ENCODE data around the gene CCDC15. TPM values are rescaled to one million over a fixed set of nuclear protein-coding genes. Genes with fewer than 3 reads are reported as not detected.
A peak's percentile ranks its signal among the peaks of the same experiment; 100 is the strongest.

The CCDC15 gene
- total and polyA plus RNA-seq, 2 of the 13 experiments (the other 11 are each of a cell fraction or from before 2014, with no cell fraction given): 2.2 to 4.6 TPM

- ChIA-PET POLR2A (interaction anchor here (1.4 kb wide), 1 partner anchor 37 kb away, joined by 3 read pairs; the partner anchor contains the start of gene CCDC15), CTCF (ENCODE audit: low intra/inter-chr PET ratio, low total read pairs) (no interaction called here)
- H3K79me2 ChIP-seq (ENCODE audit: insufficient read depth, low read length): no peaks in the 10 kb centered on the region
- H3K36me3 ChIP-seq (replicated peaks in 1 of 2; ENCODE audit: control insufficient read depth in 1 of 2, insufficient read depth in 2 of 2, low read length in 2 of 2): peaks cover 1 to 10% of the 10 kb centered on the region in 2 experiments
- H2AFZ ChIP-seq (ENCODE audit: low read length): no peak overlapping the region
- WGBS (ENCODE audit: low lambda C conversion rate): 90% methylated on average over 6 of the region's 6 CpGs
- no TSS peak for BruUV-seq (replicated peaks)
- in situ Hi-C loops (cut with HindIII; ENCODE audit: extremely low pct_ligation_motif_present, low pct_unique_long_range_greater_than_20kb): no loop called here
- H3K27me3 ChIP-seq (ENCODE audit: control insufficient read depth in 1 of 2, insufficient read depth in 2 of 2, low read length in 2 of 2): no peaks in the 10 kb centered on the region
- no peak overlapping the region for H3K9ac ChIP-seq (ENCODE audit: insufficient read depth, low read depth, low read length)
- peaks cover 7% of the 10 kb centered on the region for H3K9me3 ChIP-seq (ENCODE audit: low read length)
- FAIRE-seq: no peak
- H4K20me1 ChIP-seq (ENCODE audit: insufficient read depth, low read length): no peaks in the 10 kb centered on the region
- H3K4me3 ChIP-seq (replicated peaks in 1 of 3; ENCODE audit: insufficient read depth in 1 of 3, low read depth in 2 of 3, low read length in 3 of 3): no peak overlapping the region
- H3K4me1 ChIP-seq (ENCODE audit: insufficient read depth, low read length): peaks cover 19% of the 10 kb centered on the region
- no peak overlapping the region for H3K4me2 ChIP-seq (ENCODE audit: low read depth, low read length)
- DNase-seq (ENCODE audit: low spot score): peak; percentile 16
- no peak overlapping the region for H3K27ac ChIP-seq (ENCODE audit: extremely low read length, insufficient read depth, low read length)
- intact Hi-C loops (cut with micrococcal nuclease; ENCODE audit: unreplicated experiment): no loop called here
- ATAC-seq: peak; percentile 66
- peak; percentile 87 for TF ChIP-seq CEBPG (CRISPR knock-in tag; IDR thresholded peaks at IDR 0.05)
- TF ChIP-seq JDP2 (CRISPR knock-in tag; IDR thresholded peaks at IDR 0.05; ENCODE audit: borderline replicate concordance): no peak
- no peak for TF ChIP-seq ZNF577 (CRISPR knock-in tag; IDR thresholded peaks at IDR 0.05; ENCODE audit: borderline replicate concordance, low read depth)
- no peak for TF ChIP-seq JUN (CRISPR knock-in tag; IDR thresholded peaks at IDR 0.05)
- TF ChIP-seq ZNF451 (CRISPR knock-in tag; IDR thresholded peaks at IDR 0.05): no peak
- no peak for TF ChIP-seq FOXA1 (IDR thresholded peaks at IDR 0.05)
- TF ChIP-seq FOXA1 (CRISPR knock-in tag; IDR thresholded peaks at IDR 0.05): peak; percentile 52; the same call in 1 of the 2 replicates
- no peak for TF ChIP-seq SIX4 (CRISPR knock-in tag; IDR thresholded peaks at IDR 0.05)
- no peak for TF ChIP-seq PAXIP1 (CRISPR knock-in tag; conservative IDR thresholded peaks at IDR 0.05)
- no peak for TF ChIP-seq ZFP36L1 (CRISPR knock-in tag; IDR thresholded peaks at IDR 0.05)
- peak; percentile 44; the same call in 1 of the 2 replicates for TF ChIP-seq POLR2G (IDR thresholded peaks at IDR 0.05; ENCODE audit: low read depth, low read length)
- no peak for TF ChIP-seq HOXA7 (CRISPR knock-in tag; IDR thresholded peaks at IDR 0.05)
- TF ChIP-seq ZNF644 (CRISPR knock-in tag; IDR thresholded peaks at IDR 0.05; ENCODE audit: low read depth): peak; percentile 63
- TF ChIP-seq ATF3 (CRISPR knock-in tag; IDR thresholded peaks at IDR 0.05): peak; percentile 73
- no peak for TF ChIP-seq HDAC6 (IDR thresholded peaks at IDR 0.05; ENCODE audit: low read depth, low read length)
- TF ChIP-seq ZNF563 (CRISPR knock-in tag; IDR thresholded peaks at IDR 0.05): peak; percentile 90; the same call in 1 of the 2 replicates
- no peak for TF ChIP-seq ZNF678 (CRISPR knock-in tag; IDR thresholded peaks at IDR 0.05)
- no peak for TF ChIP-seq PBX3 (CRISPR knock-in tag; IDR thresholded peaks at IDR 0.05; ENCODE audit: borderline replicate concordance)
- TF ChIP-seq MEIS1 (CRISPR knock-in tag; IDR thresholded peaks at IDR 0.05; ENCODE audit: borderline replicate concordance): no peak
- TF ChIP-seq DPF2 (CRISPR knock-in tag; IDR thresholded peaks at IDR 0.05; ENCODE audit: borderline replicate concordance, low read depth): no peak
- no peak for TF ChIP-seq CREM (IDR thresholded peaks at IDR 0.05)
- no peak for TF ChIP-seq CREM (CRISPR knock-in tag; IDR thresholded peaks at IDR 0.05)
- 0 out of 2 replicates have a peak, but pooled peaks have one; percentile 11 for TF ChIP-seq ZC3H13 (CRISPR knock-in tag; IDR thresholded peaks at IDR 0.05)
- TF ChIP-seq FOXA3 (CRISPR knock-in tag; IDR thresholded peaks at IDR 0.05): peak; percentile 57
Measured at GRCh38 chr11:124917115-124917637, 36.8 kb upstream of the CCDC15 start.

All from HepG2 (cell line).